LNCAP (cell line): ENCODE data around the gene MRTO4.
A peak's percentile ranks its signal among the peaks of the same experiment; 100 is the strongest.

ENCODE experiments used
- TF ChIP-seq, protein P1 (sequence below): fragments of 450-650 bp; IDR thresholded peaks from 2 replicates; pipeline ENCODE4 v1.5.1; 2017; ENCODE audit warnings: mild to moderate bottlenecking

Gene MRTO4

DNA sequence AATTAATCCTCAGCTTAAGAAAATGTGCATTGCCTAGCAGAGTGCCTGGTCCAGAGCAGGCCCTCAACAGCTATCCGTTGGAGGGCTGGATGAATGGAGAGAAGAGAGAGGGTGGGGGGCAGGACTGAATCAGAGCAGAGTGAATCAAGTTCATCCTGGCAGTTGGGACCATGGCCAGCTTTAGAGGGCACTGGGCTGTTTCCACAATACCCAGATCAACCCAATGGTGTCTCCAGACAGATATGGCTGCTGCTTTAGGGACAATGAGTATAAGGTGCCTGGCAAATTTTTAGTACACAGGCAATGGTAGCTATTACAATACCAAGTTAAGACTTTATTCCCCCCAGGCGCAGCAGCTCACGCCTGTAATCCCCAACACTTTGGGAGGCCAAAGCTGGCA lies 17.4 kb upstream of the MRTO4 start:
- TF ChIP-seq, protein P1, sequence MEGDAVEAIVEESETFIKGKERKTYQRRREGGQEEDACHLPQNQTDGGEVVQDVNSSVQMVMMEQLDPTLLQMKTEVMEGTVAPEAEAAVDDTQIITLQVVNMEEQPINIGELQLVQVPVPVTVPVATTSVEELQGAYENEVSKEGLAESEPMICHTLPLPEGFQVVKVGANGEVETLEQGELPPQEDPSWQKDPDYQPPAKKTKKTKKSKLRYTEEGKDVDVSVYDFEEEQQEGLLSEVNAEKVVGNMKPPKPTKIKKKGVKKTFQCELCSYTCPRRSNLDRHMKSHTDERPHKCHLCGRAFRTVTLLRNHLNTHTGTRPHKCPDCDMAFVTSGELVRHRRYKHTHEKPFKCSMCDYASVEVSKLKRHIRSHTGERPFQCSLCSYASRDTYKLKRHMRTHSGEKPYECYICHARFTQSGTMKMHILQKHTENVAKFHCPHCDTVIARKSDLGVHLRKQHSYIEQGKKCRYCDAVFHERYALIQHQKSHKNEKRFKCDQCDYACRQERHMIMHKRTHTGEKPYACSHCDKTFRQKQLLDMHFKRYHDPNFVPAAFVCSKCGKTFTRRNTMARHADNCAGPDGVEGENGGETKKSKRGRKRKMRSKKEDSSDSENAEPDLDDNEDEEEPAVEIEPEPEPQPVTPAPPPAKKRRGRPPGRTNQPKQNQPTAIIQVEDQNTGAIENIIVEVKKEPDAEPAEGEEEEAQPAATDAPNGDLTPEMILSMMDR: no peak

DNA sequence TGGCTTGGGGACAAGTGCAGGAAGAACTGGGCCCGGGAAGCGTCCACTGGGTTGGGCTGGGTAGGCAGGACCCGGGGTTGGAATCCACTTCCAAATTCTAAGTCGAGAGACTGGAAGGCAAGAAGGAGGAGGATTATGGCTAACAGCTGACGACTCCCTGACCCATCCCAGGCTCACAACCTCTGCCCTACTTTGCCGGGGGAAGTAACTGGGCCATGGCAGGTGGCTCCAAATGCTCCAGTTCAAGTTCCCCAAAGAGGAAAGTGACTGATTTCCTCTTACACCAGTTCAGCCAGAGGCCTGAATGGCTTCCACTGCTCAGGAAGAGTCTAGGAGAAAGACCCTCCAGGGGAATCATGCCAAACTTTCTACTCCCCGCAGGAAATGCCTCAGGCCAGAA lies 11.7 kb upstream of the MRTO4 start:
- TF ChIP-seq, protein P1: no peak

DNA sequence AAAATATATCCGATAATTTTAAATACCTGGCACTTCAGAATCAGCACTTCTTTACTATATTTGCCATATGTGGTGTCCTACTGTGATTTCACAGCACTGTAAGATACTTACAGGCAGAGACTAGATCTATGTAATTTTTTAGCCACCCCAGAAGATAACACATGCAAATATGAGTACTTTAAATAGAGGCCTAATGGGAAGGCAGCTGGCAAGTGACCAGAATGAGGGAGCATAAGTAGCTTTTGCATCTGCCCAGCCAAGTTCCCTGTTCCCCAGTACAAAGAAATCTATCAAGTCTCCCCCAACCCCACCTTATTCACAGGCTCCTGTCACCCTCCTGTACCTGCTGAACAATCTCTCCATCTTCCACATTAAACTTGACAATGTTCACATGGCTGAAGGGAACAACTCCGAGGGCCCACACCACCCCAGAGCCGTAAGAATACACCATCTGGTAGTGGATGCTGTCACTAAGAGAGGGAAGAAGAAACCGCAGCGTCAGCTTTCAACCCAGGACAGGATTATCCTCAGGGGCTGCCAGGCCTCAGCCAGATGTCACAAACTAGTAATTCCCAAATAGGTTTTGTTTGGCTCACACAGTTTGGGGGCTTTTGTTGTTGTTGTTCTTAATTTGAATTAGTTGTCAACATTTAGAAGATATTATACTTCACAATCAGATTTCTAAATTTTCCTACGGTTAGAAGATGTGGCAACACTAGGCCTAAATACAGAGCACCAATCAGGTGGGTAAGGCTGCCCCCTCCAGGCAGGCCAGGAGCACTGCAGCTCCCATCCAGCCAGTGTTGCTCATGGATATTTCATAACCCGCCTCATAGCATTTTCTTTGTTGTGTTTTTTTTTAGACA lies 10.7 kb upstream of the MRTO4 start:
- TF ChIP-seq, protein P1: peak; percentile 86

DNA sequence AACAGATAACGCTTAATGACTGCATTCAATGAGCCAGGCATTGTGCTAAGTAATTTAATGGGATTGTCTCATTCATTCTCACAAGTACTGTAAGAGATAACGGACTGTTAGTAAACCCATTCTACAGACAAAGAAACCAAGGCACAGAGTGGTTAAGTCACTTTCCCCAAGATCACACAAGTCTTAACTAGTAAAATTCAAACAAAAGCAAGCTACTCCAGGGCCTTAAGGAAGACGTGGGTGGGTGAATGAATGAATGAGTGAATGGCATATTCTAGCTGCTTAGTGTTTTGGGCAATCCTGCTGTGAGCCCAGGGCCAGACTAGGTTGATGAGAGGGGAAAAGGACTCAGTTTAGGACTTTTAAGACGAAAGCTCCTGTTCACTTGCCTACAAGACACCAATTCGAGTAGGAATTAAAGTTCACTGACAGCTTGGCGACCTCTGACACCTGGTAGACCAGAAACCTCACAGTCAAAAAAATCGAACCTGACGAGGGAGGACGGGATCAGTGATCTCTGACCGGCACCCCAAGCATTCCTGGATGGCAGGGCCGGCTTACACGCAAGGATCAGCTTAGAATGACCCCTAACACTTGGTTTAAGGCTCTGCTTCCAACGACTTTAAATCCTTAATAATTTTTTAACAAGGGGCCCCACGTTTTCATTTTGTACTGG lies 838 bp upstream of the MRTO4 start:
- TF ChIP-seq, protein P1: no peak

DNA sequence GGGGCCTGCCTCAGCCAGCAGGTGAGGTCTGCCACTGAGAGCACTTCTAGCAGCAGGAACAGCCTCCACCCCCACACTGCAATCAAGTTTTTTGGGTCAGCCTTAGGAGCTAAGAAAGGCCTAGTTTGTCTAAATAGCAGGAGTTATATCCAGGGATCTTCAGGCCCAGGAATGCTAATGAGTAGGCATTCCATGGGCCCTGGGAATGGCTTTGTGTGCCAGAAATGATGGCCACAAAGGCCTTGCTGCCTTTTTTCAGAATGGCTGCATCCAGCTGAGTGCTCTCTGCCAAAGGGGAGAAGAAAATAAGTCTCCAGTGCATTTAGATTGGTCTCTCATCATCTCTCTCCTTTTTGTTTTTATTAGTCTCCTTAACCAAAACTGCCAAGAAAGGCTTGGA lies 2.8 kb downstream of the MRTO4 start:
- TF ChIP-seq, protein P1: no peak

DNA sequence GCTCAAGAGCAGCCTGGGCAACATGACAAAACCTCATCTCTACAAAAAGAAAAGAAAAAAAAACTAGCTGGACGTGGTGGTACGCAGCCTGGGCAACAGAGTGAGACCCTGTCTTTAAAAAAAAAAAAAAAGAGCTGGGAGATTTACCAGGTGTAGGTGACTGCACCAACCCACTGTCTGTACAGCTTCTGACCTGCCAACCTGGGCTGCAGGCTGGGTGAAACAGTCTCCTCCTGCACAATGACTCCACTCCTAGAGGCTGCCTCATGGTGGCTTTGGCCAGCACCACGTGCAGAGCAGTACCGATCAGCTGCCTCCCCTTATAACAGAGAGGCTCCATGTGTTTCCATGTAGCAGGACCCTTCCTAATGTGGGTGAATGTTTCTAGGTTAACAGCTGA lies 3.7 kb downstream of the MRTO4 start:
- TF ChIP-seq, protein P1: no peak

DNA sequence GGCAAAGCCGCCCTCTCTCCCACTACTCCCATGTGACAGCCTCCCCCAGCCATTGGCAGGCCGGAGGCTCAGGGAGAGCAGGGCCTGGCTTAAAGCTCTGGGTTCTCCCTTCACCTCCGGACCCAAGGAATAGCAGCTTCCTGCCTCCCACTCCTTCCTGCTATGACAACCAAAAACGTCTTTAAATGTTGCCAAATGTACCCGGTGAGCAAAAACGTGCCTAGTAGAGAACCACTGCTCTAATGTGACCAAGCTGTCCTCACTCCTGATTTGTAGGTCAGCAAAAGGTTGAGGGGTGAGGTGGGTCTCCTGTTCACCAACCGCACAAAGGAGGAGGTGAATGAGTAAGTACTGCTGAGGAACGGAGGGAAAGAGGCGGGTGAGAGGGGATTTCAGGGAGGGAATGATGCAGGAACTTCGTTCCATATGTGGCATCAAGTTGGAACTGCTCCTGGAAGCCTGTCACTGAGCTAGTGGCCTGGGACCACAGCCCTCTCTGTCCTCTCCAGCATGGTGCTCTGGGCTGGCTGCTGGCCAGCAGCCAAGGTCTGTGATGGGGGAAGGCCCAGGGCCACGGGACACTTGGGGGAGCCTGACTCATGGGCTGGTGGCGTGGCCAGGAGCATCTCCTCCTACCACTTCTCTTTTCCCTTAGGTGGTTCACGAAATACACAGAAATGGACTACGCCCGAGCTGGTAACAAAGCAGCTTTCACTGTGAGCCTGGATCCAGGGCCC lies 5.7 kb downstream of the MRTO4 start:
- TF ChIP-seq, protein P1: no peak
